ENCODE measurements around the gene LBX2.
"Not testable (repeated sequence)": the region's sequence is repeated elsewhere in the genome, so short reads cannot be mapped to it uniquely, and the experiment has no call there.

Gene LBX2

DNA sequence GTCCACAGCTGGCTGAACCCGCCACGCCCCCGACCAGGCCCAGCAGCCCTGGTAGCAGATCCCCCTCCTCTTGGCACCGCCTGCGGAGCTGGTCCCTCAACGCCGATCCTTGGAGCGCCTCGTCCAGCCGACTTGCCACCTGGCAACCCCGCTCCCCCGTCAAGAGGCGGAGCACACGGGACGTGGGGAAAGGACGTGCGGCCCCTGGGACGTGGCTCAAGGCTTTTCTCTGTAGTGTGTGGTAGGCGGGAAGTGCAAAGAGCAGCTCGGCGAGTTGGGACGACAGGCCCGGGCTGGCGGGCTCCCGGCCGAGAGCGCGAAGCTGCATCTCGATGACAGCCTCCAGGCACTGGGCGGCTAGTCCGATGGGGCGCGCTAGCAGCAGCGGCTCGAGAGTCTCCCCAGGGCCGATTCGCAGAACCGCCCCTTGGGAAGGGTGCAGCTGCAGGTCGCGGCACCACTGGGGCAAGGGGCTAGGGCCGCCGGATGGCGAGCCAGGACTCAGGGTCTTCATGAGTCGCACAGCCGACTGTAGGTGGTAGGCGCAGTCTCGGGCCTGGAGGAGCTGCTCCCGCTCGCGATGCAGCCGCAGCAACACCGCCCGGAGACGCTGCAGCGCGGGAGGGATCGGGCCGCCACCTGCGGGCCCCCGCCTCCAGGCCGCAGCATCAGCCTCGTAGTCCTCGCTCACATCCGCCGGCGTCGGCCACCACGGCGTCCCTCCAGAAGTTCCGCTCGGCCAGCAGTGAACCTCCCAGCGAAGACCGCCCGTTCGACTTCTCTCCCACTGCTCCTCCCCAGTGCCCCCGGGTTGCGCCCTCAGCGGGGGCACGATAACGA lies 17.2 kb downstream of the LBX2 start:
- no peak for DNase-seq

DNA sequence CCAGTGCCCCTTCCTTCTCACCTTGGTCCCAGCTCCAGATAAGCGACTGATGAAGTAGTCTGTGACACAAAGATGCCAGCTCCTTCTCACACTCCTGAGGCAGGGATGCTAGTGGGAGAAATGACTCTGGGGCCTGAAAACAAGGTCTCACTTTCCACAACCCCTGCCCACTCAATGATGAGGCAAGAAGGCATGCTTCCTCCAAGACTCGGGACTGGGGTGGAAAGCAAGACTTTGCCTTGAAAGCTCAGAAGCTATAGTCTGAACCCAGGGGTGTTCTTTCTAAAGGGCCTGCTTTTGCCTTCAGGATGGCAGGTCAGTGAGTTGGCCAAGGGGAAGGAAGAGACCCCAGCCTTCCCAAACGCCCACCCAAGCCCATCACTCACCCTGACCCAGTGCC lies 18.0 kb downstream of the LBX2 start:
- DNase-seq, result no peak

DNA sequence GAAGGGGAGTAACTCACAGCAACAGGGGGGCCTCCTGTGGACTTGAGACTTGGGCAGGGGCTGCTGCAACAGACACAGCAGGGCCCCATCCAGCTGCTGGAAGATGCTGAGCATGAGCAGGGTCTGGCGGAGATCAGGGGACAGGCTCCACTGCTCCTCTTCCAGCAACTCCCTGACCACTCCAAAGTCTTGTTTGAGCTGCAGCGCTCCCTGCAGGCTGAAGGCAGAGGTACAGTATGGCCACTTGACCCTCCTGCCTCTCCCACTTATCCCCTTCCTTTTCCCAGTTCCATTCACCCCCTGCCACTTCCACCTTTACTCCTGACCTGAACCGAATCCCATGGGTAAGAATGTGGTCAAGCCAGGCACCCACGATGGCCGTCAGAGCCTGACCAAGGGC lies 24.5 kb downstream of the LBX2 start:
- no peak for DNase-seq

DNA sequence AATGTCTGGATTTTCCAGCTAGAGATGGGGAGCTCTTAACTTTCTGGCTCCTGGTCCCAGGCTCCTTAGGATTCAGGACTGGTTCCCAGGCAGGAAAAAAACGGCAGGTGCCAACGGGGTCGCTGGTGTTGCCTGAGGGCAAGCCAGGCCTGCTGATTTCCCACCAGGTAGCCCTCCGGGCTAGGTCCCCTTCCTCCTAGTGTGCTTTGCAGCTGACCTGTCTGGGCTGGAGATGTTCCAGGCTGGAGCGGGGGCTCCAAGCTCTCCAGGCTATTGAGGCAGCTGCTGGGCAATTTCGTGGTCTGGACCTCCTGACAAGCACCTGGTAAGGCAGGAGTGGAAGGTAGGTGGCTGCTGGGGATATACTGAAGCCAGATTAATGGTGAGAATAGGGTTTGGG lies 24.9 kb downstream of the LBX2 start:
- DNase-seq, result no peak

DNA sequence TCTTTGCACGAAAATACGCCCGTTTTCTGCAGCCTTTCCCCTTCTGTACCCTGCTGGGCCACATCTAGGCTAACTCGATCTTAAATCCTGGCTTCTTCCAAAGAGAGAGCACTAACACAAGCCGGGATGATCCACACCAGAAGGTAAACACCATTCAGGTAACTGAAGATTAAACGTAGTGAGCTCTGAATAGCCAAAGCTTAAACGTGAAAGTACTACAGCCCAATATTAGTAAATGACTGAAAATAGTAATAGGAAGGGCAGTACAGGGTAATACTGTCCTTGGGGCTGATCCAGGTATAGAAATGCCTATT lies 26.5 kb downstream of the LBX2 start:
- no peak for DNase-seq

DNA sequence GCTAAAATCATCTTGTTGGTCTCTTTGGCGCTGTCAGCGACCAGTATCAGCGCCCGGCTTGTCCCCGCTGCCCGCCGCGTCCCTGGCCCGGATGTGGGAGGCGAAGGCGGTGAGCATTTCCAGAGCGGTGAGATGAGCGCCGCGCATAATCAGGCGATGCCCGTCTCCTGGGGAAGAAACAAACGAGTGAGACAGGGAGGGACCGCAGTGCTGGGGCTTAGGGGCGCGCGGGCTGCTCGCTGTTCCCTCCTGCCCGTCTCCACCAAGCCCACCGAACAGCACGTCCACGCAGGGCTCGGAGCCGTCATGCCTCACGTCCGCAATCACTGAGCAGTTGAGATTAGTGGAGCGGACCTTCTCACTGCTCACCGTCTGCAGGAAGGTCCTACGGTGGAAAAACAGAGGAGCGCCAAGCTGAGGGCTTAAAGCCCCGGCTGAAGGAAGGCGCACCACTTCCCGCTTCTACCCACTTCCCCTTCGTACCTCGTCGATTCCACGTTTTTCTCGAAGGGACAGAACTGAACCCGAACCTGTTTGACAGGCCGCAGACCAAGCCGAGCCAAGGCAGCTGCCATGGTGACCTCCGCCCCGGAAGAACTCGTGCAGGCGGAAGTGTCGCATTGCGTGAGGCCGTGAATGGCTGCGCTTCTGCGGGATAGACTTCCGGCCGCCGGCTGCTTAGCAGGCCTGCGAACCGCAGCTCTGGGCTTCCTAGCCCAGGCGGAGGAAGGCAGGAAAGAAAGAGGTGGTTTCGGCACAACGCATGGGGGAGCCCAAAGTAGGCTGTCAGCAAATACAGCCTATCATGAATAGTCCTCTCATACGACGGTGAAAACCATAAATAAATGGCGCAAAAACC lies 27.1 kb downstream of the LBX2 start, which contains the start of gene MRPL53:
Gene MRPL53 (minus strand): TSS at position 595 of the 859 bp plus-strand sequence. CDS start 20 bp downstream, at position 575.
- DNase-seq, result no peak

DNA sequence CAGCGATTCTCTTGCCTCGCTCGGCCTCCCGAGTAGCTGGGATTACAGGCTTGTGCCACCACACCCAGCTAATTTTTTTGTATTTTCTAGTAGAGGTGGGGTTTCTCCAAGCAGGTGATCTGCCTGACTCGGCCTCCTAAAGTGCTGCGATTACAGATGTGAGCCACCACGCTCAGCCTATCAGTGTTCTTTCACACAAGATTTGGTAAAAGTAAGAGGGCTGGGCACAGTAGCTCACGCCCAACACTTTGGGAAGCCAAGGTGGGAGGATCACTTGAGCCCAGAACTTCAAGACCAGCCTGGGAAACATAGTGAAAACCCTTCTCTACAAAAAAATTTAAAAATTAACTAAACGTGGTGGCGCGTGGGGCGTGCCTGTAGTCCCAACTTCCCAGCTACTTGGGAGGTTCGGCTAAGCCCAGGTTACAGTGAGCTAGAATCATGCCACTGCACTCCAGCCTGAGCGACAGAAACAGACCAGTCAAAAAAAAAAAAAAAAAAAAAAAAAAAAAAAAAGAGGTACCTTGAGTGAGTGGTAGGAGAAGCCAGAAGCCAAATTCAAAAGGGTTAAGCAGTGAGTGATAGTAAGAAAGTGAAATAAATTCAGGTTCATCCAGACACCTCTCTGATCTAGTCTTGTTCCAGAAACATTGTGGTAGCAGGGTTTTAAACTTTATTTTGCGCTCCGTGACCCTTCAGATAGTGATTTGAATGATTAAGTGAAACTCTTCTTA lies 27.9 kb downstream of the LBX2 start:
- DNase-seq, result no peak

DNA sequence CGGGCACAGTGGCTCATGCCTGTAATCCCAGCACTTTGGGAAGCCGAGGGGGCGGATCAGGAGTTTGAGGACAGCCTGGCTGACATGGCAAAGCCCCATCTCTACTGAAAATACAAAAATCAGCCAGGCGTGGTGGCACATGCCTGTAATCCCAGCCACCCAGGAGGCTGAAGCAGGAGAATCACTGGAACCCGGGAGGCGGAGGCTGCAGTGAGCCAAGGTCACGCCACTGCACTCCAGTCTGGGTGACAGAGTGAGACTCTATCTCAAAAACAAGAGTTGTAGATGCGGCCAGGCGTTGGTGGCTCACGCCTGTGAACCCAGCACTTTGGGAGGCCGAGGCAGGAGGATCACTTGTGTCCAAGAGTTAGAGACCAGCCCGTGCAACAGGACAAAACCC lies 28.7 kb downstream of the LBX2 start:
- DNase-seq, result not testable (repeated sequence)

DNA sequence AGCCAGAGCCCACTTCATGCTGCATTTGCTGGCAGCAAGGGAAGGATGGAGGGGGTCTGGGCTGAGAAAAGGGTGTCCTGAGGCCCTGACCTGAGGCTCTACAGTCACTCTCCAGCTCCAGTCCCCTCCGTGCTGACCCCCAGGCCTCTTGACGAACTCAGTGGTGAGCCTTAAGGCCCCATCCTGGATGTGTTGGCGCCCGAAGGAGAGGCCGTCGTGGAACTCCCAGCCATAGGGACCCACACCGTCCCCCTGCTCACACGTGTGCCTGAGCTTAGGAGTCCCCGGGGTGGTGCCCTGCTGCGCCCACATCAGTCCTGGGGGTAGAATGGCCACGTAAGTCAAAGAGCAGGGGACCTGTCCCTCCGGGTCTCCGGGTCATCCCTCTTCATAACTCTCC lies 35.0 kb downstream of the LBX2 start:
- DNase-seq, result no peak

DNA sequence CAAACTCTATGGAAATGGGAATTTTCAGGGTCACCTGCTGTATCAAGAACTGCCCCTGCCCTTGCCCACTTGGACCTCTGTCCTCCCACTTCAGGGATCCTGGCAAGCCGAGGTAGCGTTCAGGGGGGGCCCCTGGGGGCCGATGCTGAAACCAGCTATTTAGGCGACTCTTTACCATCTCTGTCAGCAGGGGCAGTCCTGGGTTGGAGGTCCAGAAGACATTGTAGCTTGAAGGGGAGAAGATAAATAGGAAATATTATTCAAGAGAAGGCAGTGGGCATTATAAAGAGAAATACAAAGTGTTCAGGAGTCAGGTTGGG lies 36.7 kb downstream of the LBX2 start:
- no peak for DNase-seq

DNA sequence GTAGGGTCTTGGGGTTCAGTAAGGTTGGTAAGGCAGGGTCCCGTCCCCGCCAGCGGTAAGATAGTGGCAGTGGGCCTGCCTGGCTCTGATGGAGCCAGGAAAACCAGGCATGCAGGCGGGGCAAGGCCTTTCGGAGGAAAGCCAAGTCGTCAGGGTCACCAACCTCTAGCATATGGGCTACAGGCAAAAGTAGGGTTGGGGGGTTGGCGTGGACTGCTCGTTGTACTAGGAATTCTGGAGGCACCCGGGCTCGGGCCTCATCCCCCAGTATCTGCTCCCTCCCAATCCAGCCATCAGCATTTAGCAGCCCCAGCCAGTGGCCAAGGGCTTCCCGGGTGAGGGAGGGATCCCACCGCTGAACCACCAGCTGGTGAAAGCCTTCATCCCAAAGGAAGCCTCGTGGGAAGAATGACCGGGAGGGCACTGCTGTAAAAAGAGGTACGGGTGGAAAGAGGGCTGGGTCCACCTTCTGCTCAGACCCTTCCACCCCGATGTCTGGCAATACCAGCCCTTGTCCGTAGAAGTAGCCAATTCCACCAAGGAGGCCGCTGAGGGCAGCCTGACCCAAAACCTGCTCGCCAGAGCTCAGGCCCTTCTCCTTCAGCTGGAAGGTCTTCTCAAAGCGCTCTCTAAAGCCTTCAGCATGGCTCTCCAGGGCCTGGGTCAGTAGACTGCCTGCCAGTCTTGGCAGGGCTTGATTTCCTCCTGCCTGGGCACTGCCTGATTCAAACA lies 37.2 kb downstream of the LBX2 start:
- no peak for DNase-seq

DNA sequence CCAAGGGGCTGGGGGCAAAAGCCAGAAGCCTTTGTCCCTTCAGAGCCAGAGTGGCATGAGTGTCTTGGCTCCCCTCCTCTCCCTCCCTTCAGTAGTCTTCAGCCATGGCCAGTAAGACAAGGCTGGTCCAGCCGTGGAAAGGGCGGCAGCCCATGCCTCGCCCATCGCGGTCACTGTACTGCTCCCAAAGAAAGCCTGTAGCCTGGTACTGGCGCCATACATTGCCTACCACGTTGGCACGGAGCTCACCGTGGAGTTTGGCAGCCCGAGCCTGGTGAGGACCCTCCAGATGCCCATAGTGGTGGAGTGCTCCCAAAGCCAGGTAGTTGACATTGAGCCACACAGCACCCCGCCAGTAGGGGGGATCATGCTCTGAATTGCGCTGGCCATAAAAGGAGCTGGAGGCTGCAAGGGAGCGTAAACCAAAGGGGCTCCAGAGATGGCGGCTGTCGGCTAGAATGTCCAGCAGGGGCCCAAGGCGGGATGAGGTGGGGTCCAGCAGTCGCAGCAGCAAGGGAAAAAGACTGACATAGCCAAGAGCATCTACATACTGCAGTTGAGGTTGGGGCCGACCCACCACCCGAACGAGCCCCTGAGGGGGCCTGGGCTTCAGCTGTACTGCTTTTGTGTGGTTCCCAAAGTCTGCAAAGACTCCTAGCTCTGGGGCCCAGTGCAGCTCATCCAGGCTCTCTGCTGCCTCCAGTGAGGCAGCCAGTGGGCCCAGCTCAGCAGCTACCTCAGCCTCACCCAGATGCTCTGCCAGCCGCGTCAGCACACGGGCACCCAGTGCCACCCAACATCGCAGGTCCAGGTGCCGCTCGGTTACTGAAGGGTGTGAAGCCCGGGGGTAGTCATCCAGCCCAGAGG lies 38.0 kb downstream of the LBX2 start:
- DNase-seq, result no peak

DNA sequence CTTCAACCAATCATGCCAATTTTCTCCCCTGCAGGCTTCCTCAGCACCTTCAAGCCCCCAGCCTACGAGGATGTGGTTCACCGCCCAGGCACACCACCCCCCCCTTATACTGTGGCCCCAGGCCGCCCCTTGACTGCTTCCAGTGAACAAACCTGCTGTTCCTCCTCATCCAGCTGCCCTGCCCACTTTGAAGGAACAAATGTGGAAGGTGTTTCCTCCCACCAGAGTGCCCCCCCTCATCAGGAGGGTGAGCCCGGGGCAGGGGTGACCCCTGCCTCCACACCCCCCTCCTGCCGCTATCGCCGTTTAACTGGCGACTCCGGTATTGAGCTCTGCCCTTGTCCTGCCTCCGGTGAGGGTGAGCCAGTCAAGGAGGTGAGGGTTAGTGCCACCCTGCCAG lies 39.2 kb downstream of the LBX2 start:
- DNase-seq, result not testable (repeated sequence)

DNA sequence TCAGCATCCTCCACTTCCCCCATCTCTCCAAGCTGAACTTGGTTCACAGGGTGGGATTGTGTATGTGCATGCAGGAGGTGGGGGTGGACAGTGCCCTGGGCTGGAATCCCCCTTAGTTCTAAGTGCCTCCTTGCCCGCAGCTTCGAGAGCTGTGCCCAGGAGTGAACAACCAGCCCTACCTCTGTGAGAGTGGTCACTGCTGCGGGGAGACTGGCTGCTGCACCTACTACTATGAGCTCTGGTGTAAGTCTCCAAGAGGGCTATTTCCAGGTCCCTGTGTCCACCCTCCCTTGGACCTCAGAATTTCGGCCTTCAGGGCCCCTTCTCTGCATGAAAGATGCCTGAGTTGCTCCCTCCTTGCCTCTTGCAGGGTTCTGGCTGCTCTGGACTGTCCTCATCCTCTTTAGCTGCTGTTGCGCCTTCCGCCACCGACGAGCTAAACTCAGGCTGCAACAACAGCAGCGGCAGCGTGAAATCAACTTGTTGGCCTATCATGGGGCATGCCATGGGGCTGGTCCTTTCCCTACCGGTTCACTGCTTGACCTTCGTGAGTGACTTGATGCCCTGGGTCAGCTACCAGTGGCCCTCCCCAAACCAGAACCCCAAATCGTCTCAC lies 39.8 kb downstream of the LBX2 start:
- DNase-seq, result not testable (repeated sequence)

DNA sequence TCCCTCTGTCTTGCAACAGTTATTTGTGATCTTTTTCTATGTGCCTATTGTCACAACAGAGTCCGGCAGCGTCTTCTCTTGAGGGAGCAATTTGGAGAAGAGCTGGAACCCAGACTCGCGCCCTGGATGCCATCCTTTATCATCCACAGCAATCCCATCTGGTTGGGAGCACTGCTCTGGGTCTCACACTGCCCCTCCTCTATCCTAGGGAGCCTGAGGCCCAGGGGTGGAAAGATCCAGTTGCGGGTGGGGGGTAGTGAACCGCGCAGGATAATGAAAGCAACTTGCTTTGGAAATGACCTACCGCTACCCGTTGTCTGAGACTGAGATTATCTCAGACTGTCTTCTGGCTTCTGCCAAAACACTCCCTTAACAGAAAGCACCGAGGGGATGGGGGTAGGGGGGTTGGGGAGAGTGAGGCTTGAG lies 40.5 kb downstream of the LBX2 start:
- DNase-seq, result no peak

DNA sequence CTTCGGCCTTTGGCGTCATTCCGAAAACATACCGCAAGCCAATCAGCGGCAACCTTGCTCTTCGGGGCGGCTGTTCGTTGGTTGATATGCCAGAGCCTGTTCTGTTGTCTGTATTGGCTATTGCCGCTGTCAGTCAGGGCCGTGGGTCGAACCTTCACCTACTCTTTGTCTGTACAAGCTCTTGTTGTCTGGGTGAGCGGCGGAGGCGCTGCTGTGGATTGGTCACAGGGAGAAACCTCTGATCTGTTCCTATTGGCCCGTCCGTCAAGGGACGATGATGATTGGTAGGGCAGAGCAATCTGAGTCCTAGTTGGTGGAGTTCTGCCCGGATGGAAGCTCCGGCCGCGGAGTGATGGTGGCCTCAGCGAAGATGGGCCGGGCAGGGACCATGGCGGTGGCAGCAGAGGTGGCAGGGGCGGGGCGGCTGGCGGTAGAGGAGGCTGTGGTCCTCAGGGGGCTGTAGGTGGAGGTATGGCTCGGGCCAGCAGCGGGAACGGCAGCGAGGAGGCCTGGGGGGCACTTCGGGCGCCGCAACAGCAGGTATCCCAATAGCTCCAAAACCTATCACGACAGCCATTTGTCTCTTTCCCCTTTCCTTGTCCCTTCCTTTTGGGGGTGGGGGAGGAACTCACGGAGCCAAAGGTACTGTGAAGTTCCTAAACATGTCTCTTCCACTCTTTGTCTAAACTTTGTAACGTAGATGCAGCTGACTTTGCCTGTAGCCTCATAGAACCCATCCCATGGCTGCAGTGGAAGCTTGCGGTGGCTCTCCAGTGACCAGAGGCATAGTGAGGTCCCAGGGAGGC lies 41.1 kb downstream of the LBX2 start, which contains the start of gene WBP1:
Gene WBP1 (plus strand): TSS at position 307 of the 806 bp plus-strand sequence. CDS start 165 bp downstream, at position 472.
- DNase-seq, result peak; percentile 93

DNA sequence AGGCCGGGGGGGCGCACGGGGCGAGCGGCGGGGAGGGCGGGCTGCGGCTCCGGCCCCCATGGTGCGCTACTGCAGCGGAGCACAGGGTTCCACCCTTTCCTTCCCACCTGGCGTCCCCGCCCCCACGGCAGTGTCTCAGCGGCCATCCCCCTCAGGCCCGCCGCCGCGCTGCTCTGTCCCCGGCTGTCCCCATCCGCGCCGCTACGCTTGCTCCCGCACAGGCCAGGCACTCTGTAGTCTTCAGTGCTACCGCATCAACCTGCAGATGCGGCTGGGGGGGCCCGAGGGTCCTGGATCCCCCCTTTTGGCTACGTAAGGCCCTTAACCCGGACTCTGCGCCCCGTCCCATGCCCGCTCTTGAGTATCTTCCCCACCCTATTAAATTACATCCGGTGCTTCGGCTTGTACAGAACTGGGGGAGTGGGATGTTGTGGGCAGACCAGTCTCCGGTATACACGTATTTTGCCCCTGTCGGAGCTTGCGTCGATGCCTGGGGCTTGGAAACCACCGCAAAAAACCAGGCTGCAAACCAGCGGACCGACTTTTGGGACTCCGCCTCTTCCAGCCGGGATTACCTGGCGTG lies 41.8 kb downstream of the LBX2 start:
- no peak for DNase-seq

DNA sequence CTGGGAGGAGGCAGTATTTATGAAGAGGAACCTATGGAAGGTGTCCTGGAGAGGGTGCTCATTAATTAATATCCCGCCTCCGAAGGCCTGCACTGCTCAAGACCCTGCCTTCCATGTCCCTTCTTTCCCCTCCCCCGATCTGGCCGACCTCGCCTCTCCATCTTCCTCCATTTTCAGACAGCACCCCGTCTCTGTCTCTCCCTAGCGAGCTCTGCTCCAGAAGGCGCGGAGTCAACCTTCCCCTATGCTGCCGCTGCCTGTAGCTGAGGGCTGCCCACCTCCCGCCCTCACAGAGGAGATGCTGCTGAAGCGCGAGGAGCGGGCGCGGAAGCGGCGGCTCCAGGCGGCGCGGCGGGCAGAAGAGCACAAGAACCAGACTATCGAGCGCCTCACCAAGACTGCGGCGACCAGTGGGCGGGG lies 42.3 kb downstream of the LBX2 start:
- DNase-seq, result no peak

DNA sequence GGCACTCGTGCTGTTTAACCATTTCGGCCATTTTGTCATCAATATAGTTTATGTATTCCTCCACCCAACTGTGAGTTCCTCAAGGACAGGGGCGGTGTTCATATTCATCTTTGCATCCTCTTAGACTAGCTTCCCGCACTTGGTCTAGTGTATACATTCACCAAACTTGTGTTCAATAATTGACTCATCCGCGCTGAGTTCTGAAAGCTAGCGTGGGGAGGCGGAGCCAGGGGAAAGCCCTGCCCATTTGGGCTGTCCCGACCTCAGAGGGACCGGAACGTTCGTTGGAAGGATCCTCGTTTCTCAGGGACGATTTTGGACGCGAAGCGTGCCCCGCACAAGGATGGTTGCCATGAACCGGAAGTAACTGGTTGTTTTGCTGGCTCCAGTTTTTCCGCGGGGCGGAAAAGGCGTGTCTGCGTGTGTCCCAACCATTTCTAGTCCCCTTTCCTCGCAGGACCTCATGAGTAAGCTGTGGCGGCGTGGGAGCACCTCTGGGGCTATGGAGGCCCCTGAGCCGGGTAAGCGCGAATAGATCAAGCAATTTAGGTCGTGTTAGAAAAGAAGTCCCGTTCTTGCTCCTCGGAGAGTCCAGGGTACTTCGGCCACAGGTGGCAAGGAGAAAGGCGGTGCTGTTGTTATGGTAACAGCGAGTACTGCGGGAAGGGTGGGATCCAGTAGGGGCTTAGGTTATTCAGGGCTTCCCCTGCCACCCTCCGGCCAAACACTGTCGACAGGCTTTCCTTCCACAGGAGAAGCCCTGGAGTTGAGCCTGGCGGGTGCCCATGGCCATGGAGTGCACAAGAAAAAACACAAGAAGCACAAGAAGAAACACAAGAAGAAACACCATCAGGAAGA lies 44.5 kb downstream of the LBX2 start, which contains the start of gene INO80B:
Gene INO80B (plus strand): TSS at position 434 of the 858 bp plus-strand sequence. CDS start 30 bp downstream, at position 464.
- peak; percentile 62 for DNase-seq
